NCI-H1417 treated with DMSO at 0.1 percent for 48 hours (cell line): ENCODE data around the gene DNAL4.

Source experiments
- DNase-seq: peaks from one replicate; lab custom pipeline; 2025; lab: John Stamatoyannopoulos, UW

DNAL4 gene

DNA sequence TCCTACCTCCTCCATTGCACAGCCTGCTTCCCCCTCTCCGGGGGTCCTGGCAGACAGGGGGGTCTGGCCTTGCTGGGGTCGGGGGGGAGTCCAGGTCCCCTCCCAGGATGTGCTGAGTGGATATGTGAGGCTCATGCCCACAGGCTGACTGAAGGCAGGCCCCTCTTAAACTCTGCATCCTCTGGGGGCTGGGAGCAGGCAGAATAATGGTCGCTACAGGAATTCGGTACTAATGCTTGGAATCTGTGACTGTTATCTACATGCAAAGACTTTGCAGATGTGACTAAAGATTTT is 36.5 kb downstream of the DNAL4 start:
- no peak for DNase-seq

DNA sequence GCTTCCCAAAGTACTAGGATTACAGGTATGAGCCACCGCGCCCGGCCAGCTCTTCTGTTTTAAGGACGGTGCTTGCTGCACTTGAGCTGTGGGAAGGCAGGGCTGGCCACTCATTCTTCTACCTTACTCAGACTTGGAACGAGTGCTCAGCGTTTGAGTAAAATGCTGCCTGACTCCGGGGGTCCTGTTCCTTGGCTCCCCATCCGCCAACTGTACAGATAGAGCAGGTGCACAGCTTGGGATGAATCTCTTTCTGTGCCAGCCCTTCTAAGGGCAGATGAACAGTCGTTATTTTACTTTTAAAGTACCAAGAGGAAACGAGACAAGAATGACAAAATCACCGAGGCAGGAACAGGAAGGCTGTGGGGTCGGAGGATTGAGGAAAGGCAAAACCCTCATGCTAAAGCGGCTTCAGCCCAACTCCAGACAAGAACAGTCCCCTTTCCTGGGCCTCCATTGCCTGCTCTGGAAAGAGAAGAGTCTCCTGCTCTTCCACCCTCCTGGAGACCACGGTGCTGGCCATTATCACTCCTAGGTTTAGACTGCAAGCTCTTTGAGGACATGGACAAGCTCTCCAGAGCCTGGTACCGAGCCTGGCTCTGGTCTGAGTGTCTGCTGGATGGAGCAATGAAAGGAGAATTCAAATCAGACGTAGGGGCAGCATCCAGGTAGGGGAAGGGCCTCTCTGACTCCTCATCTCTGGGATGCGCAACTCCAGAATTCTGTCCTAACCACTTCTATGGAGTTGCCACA is 37.1 kb downstream of the DNAL4 start:
- DNase-seq = no peak

DNA sequence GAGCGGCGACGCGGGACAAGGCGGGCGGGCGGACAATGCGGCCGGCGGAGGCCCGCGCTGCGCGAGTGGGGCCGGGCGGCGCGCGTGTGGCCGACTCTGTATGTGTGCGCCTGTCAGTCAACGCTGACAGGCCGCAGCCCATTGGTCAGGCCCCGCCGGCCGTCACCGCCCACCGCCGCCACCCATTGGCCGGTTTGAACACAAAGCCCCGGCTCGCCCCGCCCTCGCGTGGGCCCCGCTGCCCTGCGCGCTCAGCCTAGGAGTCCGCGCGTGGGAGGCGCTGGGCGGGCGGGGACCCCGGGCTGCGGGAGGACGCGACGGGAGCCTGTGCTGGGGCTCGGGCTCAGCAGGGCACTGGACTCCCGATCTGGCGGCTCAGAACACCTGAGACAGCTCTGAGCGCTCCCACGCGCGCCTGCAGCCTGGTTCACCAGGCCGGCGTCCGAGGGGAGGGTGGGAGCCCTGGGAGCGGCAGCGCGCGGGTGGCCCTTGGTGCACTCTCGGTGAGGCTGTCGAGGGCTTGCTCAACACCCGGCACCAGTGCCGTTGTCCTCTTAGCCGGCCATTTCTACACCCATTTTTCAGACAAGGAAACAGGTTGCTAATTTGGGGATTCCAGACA is 37.9 kb downstream of the DNAL4 start, which contains the start of gene SUN2:
Gene SUN2, minus strand, starts transcription at position 88 of the 622 bp plus-strand sequence. CDS start 3,370 bp downstream, outside the sequence.
- DNase-seq = no peak

DNA sequence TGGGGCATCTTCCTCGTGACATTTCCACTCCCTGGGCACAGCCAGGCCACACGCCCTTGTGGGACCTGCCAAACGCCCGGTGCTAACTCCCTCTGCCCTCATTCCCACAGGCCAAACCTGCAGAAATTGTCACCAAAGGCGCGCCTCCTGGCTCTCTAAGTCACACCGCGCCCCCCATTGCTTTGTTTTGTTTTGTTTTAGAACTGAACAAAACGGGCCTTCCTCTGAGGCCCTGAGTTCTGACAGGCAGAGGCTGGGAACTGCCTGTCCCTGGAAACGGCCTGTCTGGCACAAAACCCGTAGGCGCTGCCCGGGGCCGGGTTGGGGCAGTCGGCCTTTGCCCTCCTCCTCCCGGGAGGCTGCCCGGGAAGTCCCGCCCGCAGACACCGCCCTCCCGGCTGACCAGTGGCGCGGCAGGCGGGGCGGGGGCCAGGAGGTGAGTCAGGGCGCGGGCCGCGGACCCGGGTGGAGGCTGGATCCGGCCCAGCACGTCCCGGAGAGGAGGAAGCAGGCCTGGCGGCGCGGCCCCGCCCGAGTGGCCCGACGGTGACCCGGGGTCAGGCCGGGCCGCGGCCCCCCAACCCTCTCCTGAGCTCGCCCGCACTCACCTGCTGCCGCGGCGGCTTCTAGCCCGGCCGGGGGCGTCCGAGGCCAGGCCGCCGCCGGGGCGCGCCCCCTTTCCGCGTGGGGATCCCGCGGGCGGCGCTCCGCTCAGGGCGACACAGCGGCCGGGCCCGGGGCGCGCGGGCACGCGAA is 38.6 kb downstream of the DNAL4 start:
- no peak for DNase-seq

DNA sequence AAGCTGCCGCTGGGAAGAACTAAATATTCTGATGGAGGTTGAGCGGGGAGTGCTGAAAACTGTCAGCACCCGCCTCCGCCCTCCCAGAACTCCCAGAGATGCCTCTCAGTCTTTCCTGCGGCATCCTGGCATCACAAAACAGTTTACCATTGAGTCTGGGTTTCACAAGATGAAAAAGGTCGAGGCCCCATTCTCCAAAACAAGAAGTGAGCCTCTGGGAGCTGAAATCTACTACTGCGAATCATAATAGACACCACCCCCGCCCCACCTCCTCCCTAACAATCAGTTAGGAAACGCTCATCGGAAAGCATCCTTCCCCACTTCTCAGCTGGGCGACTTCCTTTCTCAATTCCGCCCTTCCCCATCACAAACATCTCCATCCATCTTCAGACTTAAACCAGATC is 39.2 kb downstream of the DNAL4 start:
- DNase-seq = no peak

DNA sequence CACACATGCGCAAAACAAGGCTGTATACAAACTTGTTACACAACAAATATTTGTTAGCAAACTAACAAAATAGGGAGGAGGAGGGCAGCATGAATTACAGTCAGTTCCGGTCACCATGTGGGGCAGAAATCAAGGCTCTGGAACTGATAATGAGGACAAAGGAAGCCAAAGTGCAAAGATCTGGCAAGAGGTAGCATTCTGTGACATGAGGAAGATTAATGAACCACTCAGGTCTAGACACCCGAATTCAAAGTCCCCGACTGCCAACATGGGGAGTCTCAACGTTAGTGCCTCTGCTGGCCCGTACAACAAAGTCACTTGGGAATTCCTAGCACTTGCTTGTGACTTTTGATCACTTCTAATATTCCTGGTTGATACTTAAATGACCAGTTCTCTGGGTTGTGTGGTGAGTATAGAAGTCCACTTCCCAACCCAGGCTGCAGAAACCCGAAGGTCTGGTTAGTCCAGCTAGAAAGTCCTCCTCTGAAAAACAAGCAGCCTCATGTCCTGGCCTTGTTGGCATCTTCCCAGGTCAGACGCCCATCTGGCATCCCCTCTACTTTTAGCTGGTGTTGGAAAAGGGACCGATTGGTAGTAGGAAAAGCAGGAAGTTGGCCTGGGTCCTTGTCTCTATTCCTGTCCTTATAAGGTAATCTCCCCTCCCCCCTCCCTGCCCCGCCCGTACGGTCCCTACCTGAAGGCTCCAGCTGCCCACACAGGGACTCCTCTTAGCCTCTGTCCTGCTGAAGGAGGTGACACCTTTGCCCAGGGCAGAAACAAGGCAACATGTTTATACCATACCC is 39.8 kb downstream of the DNAL4 start:
- no peak for DNase-seq

DNA sequence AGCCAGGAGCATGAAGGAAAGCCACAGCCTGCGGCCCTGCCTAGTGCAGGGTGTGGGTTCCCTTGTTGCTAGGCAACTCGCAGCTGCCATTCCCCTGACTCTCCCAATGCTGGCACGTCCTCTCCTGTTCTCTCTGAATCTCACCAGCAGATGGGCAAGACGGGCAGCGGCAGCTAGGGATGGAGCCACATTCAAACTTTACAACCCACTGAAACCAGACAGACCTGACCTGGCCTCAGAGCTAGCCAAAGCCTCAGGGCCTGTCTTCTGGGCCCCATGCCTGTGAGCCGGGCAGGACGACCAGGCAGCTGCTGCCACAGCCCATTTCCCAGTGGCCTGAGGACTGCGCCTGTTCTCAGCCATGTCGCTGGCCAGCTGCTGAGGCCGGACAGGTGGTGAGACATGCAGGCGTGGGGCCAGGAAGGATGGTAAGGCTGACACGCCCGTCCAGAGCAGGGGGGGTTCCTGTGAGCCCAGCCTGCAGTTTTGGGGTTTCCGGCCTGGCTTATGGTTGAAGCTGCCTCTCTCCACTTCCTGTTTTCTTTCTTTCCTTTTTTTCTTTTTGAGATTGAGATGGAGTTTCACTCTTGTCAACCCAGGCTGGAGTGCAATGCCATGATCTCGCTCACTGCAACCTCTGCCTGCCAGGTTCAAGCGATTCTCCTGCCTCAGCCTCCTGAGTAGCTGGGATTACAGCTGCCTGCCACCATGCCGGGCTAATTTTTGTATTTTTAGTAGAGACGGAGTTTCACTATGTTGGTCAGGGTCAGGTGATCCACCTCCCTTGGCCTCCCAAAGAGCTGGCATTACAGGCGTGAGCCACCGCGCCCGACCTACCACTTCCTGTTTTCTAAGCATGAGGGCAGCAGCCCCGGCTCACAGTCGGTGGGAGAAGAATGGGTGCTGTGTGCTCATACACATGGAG is 42.3 kb downstream of the DNAL4 start:
- DNase-seq = no peak

DNA sequence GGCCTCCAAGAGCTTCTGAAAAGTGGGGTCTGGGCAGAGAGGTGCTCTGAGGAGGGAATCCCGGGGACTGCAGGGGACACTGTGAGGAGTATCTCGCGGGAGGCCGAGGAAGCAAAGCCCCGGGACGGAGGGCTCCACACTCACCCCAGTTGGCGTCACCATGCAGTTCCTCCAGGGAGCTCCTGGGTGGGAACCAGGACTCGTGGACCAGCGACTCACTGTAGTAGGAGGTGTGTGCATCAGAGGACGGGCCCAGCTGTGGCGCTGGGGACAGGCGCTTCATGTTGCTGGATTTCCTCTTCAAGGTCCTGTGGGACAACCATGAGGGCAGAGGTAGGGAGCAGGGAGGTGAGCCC is 42.9 kb downstream of the DNAL4 start:
- no peak for DNase-seq

DNA sequence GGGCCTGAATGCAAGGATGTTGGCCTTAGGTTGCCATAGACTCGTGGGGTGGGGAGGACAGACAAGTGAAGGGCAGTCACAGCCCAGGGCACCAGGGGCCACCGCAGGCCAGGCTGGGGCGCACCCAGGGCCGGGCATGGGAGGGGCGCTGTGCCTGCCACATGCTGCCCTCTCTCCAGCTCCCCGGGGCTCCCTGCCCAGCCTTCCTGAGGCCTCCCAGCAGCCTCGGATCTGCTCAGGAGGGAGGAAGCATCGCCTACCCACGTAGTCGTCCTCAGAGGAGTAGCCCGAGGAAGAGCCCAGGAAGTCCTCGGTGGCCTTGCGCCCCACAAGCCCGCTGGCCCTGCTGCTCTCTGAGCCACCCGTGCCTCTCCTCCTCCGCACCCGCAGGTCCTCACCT is 43.3 kb downstream of the DNAL4 start:
- no peak for DNase-seq

DNA sequence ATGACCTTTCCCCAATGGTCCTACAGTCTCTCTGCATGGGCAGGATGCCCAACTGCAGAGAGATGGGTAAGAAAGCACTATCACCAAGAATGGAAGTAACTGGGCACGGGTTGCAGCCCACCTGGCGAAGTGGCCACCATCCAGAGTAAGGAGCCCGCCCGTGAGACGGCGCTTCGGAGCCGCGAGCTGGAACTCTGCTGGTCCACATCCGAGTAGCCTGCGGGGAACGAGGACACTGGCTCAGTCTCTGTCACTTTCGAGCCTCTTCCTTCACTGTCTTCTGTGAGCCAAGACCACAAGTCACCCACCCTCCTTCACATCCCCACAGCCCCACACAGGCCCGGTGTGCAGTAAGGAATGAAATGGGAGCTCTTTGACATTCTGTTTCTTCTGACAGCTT is 43.8 kb downstream of the DNAL4 start:
- DNase-seq = no peak

DNA sequence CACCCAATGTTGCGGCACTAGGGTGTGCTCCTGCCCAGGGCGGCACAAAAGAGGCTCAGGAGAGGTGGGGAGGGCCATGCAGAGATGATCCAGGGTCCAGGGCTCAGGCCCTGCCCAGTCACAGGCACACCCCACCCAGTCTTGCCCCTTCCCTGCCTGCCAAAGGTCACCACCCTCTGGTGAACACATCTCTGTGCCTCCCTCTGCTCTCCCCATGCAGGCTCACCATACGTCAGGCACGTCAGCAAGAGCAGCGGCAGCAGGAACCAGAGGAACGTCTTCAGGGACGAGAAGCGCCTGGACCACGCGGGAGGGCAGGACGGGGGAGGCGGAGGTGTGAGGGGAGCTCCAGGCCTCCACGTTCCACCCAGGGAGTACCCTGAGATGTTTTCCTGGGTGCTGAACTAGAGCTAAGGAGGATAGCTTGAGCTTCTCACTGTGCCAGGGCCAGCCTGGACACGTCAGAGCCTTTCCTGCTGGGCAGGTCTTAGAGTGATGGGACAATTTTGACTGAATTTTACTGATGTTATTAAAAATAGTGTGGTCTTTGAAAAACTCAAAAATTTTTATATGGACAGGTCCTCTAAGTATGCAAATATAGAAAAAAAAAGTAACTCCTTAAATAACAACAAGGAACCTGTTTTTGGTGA is 45.3 kb downstream of the DNAL4 start:
- DNase-seq = no peak

DNA sequence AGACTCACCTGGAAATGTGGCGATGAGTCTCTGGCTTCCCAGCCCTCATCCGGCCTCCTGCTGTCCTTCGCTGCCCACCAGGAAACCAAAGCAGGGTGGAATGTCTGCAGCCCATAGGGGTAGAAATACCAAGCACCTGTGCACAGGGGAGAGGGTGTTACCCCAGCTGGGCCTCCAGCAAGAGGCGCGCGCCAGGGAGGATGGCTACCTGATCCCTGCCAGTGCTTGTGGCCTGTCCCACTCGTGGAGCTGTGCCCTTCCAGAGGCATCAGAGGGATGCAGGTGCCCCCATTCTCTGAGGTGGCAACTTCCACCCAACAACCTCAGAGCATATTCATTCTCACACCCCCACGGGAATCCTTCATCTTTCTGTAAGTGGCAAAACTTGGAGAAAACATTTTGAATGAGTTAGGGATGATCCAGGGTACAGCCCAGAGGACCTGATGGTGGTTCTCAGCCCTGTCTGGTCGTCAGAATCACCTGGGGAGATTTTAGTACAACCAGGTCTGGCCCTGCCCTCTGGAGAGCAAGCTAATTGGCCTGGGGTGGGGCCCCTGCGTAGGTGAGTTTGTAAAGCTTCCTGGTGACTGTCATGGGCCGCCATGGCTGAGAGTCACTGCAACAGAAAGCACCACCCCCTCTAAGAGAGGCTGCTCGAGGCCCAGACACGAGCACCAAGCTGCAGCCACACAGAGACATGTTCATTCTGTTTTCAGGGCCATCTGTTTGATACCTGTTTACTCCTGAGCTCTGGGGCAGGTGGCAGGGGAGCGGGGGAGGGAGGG is 48.1 kb downstream of the DNAL4 start:
- no peak for DNase-seq

DNA sequence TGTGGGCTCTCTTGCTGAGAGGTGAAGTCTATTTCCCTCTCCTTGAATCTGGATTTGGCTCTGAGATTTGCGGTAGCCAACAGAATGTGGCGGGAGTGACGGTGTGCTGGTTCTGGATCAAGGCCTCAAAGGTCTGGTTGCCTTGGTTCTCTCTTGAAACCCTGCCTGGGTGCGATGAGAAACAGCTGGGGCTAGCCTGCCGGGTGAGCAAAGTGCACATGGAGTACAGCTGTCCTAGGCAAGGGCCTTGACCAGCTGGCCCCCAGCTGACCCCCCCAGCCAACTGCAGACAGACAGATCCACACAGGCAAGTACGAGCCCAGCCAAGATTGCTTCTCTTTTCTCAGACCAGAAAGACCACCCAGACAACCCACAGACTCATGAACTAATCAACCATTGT is 49.0 kb downstream of the DNAL4 start:
- no peak for DNase-seq

DNA sequence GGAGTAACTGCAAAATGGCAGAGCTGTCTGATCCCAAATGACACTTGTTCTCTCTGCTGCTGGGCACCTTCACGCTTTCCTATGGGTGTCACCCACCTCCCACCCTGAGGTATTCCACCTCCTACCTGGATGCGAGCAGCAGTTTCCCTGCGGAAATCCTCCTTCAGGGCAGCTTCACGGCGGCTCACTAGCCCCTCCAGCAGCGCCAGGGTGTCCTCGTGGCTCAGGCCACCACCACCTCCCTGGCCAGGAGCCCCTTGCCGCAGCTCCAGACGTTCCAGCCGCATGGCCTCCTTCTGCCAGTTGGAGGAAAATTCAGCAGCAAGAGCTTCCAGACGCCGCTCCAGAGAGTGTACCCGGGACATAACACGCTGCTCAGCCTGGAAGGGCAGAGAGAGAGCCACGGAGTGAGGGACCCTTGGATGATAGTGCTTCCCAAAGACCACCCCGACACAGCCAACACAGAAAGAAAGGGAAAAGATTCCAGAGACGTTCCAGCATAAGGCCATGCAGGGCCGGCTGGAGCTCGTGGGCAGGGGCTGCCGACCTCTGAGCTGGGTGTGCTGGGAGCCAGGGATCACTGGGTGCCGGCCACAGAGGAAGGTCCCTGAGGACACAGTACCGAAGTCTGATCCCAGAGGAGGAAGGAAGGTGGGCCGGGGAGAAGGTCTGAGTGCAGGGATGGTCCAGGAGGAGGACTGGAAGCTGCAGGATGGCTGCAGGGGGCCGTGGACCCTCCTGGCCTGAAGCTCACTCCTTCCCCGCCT is 51.6 kb downstream of the DNAL4 start:
- no peak for DNase-seq

DNA sequence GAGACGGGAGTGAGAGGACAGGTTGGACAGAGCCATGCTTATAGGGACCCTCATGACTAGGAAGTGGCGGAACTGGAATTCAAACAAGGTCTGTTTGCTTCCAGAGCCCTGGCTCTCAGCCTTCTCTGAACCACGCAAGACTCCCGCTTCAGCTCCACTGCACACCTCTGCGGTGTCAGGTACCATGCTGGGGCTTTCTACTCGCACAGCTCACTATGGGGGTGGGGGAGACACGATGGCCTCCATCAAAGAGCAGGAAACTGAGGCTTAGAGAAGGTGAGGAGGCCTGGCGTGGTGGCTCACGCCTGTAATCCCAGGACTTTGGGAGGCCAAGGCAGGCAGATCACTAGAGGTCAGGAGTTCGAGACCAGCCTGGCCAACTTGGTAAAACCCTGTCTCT is 52.4 kb downstream of the DNAL4 start:
- DNase-seq = no peak

DNA sequence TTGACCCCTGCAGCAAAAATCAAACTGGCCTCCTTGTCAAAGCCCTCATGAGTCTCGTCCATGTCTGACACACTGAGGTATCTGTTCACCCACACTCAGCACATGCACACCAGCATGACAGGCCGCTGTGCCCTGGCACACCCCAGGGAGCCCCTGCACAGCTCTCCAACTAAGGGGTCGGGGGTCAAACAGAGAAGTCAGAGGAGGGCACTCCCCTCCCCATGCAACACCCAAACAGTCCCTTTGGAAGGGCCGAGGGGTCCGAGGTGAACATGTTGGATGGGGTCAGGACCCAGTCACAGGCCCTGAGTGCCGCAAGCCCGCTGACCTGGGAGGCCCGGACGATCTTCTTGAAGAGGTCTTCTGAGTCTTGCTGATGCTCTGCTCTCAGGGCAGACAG is 52.8 kb downstream of the DNAL4 start:
- DNase-seq = no peak

DNA sequence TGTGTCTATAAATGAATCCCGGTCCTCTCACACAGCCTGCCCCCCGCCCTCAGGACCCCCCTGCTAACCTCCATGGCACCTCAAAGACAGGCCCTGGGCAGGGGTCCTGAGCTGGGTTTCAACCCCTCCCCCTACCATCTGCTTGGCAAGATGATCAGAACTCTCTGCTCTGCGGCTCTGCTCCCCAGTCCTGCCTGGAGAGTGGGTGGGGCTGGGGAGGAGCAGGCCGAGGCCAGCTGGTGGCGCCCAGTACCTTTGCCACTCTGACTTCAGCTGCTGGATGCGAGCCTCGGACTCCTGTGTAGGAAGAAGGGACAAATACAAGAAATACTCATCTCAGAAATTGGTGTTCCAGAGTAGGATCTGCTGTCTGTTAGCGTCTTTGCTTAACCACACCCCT is 53.2 kb downstream of the DNAL4 start:
- DNase-seq = no peak

DNA sequence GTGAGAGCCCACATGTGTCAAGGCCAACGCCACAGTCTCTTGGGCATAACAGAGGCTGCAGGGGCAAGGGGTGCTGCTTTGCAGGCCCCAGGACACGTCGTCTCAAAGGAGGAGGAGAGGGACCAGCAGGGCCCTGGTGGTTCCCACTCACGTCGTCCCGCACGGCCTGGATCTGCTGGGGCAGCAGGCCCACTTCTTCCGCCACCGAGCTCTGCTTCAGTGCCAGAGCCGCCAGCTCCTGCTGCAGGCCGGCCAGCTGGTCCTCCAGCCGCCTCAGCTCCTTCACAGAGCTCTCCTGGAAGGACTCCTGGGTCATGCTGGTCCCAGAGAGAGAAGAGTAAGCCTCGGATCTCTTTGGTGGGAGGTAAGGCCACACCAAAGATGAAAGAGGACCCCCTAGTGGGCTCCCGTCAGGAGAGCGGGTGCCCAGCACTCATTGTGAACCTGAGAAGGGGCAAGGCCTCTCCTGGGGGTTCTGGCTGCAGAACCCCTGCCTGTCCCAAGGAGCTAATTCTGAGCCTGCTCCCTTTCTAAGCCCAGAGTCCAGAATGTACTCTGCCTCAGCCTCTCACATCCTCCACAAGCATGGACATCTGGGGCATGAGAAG is 53.7 kb downstream of the DNAL4 start:
- DNase-seq = no peak
